Stimulated activated CD8-positive, alpha-beta memory T cell treated with anti-CD3 and anti-CD28 coated beads, Interleukin-4, amount 100 ng/mL, for 4 hours (primary cell): ENCODE data around the gene SIRPB2.

Experiments
- DNase-seq, 2 donors: peaks; one replicate each; pipeline ENCODE4 v3.0.0-alpha.2; 2020; ENCODE audit warnings: low read depth in 2 of 2, low spot score in 1 of 2

SIRPB2 gene

DNA sequence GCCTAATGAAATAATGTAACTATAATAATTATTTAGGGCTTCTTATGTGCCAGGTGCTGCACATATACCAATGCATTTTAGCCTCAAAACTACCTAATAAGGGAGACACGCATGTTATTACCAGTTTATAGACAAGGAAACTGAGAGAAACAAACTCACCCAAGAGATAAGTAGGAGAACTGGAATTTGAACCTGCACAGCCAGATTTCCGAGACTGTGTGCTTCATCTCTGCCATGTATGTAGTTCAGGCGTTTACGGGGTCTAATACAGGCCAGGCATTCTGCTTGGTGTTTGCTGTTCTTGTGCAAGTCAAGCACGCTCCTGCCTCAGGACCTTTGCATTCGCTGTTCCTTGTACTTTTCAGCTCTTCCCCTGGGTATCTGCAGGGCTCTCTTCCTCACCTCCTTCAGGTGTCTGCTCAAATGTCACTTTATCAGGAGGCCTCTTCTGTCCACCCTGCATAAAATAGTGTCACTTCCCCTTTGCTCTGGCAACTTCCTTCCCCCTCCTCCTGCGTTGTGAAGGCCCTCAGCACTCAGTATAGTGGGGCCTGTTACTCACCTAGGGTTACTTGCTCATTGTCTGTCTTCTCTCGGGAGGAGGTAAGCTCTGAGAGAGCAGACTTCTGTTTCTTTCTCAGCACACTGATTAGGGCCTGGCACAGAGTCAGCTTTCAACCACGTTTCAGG is 18.5 kb downstream of the SIRPB2 start:
- DNase-seq = no peak

DNA sequence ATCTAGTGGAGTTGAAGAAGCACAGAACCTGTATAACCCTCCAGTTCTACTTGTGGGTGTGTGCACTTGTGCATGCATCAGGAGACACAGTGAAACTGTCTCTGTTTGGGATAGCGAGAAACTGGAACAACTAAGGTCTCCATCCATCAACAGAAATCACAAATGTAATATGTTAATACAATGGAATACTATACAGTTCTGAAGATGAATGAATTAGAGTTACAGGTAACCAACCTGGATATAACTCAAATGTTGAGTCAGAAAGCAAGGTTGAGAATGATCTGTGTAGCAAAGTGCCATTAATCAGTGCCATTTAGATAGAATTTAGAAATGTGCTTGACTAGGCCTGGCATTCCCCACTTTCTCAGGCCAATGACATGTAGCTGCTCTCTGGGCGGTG is 20.0 kb downstream of the SIRPB2 start:
- no peak for DNase-seq

- no peak for DNase-seq
Observed at GRCh38 chr20:1469925-1470571, 21.2 kb downstream of the SIRPB2 start.

DNA sequence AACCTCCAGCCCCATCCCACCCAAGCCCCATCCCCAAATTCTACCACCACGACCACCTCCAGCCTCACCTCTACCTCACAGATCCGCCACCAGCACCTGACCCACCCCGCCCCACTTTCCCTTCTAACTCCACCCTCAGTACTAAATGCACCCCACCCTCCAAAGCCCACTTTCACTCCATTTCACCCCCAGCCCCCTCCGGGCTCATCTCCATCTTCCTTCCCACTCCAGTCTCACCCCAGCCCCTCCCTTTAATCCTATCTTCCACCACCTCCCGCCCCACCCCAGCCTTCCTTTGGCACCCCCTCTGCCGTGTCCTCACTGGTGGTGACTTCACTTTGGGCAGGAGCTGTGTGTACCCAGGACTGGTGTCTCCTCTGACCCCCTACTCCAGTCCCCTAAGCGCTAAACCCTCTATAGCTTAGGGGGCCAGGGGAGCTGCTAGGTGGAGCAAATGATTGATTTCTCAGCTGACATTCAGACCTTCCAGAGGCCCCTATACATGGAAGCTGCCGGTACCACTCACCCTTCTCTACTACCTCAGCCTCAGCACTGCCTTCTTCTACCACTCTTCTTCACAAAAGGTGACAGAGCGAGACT is 21.8 kb downstream of the SIRPB2 start:
- DNase-seq = no peak

GRCh38 chr20:1468117-1468624 is 23.0 kb downstream of the SIRPB2 start:
- DNase-seq = no peak

GRCh38 chr20:1467355-1468116 is 23.7 kb downstream of the SIRPB2 start:
- no peak for DNase-seq

DNA sequence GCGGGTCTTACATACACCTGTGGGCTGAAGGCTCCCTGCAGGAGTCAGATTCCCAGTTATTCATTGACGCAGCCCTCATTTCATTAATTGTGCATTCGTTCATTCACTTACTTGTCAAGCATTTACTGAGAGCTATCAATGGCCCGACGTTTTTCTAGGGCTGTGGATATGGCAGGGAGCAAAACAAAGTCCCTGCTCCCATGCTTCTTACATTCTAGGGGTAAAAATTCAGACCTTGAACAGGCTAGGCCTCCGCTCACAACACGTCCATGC is 24.2 kb downstream of the SIRPB2 start:
- no peak for DNase-seq

- peak; percentile 88 to 95 for DNase-seq
Observed at GRCh38 chr20:1466211-1467081, 24.8 kb downstream of the SIRPB2 start, which contains the start of gene NSFL1C. Gene NSFL1C (minus strand): TSS chr20:1466849. CDS start chr20:1466824, 25 bp downstream.

DNA sequence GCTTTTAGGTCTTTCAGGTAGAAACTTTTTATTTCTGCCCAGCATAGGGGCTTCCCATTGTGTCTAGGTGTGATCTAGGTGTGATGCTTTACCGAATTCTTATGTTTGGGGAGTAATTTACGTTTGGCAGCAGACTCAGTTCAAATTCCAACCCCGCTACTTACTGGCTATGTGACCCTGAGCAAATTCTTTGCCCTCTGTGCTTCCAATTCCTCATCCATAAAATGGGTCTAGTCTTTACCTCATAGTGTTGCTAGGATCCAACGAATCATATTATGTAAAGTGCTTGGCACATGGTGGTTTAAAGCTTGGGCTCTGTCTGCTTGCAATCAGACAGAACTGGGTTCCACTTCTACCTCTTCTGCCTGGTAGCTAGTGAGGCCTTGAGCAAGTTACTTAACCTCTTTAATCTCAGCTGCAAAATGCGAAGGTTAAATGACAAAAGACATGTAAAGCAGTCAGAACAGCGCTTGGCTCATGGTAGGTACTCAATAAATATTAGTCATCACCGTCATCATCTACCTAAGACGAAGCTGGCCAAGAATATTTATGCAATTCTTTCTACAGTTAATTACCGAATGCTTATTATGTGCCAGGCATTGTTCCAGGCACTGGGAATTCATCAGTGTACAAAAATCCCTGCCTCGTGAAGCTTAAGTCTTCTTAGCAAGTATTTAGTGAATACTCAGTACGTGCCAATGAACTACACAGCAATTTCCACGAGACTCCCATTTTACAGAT is 25.6 kb downstream of the SIRPB2 start:
- no peak for DNase-seq

- DNase-seq = no peak
Observed at GRCh38 chr20:1463971-1464570, 27.1 kb downstream of the SIRPB2 start.

GRCh38 chr20:1462834-1463233 is 28.4 kb downstream of the SIRPB2 start:
- DNase-seq = no peak

- DNase-seq = no peak
Observed at GRCh38 chr20:1462001-1462400, 29.2 kb downstream of the SIRPB2 start.

DNA sequence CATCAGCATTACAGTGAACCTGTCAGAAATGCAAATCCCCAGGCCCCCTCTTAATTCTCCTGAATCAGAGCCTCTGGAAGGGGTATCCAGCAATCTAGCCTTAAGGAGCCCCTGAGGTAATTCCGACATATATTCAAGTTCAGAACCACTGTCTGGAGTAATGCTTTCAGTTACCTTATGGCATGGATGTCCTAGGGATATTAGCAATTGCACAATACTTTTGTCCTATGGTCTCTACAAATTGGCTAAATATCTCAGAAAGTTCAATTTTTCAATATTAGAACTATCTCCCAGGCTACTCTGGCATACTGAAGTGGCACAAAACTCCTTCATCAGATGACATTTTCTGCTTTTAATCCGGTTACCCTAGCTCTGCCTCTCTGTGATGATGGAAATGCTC is 30.9 kb downstream of the SIRPB2 start:
- DNase-seq = no peak

GRCh38 chr20:1457992-1458391 is 33.2 kb downstream of the SIRPB2 start:
- DNase-seq = no peak

GRCh38 chr20:1456300-1456699 is 34.9 kb downstream of the SIRPB2 start:
- no peak for DNase-seq

DNA sequence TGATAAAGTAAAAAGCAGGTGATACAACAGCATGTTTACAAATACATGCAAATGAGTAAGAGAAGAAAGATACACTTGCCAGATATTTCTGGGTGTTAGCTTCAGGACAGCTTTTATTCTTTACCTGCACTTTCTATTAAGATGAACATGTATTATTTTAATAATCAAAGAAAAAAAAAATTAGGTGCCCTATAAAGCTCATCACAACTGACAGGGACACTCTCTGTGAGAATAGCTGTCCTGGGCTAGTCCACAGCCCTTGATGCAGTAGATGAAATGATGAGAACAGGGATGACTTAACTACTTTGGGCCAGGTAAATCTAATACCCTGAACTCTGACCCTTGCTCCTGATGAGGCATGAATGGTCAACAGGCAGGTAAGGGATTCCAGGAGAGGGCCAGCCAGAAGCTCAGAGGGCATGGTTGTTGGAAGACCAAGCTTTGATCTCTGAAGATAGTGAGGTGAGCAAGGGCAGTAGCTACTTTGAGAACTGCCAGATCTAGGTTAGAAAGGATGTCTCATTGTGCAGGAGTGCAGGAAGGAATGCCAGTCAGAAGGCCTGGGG is 40.2 kb downstream of the SIRPB2 start:
- DNase-seq = no peak

- DNase-seq = no peak
Observed at GRCh38 chr20:1449370-1449769, 41.9 kb downstream of the SIRPB2 start.

DNA sequence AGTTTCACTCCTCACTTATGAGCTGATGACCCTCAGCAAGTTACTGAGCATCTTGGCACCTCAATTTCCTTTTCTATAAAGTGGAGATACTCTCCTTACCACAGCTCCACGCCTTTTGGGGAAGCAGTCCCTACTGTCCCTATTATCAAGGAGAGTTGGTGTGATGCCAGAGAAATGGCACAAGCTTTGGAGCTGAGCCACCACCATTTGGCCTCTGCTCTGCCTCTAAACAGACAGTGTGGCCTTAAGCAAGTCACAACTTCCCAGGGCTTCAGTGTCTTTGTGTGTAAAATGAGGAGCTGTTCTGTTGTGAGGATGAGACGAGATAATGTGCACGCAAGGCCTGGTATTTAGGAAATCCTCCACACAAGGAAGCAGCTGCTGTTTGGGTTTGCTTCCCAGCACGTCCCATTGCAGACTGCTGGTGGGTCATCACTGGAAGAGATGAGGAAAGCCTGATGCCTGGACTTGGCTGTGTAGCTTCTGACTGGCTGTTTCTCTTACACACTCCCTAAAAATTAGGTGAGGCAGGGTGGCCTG is 43.1 kb downstream of the SIRPB2 start:
- DNase-seq = no peak

DNA sequence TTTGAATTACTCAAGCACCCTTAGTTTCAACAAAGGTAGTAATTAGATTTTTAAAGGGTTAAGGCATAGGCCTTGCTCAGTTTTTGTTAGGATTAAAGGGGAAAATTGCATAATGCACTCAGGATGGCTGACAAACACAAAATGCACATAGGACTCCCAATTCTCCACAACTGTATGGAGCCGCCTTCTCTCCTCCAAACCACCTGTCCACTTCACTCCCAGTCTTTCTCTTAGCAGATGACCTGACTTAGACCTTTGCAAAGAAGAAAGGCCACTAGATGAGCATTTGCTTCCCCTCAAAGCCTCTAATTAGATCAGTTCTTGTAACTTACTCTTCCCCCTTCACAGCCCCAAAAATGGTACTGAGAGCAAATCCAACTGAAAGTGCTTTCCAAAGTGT is 44.7 kb downstream of the SIRPB2 start:
- DNase-seq = no peak
